ENCODE results near the gene ZNF536. TPM values are rescaled to one million over a fixed set of nuclear protein-coding genes. Genes with fewer than 3 reads are reported as not detected.

ZNF536 gene
- total and polyA plus RNA-seq, 2 of the 13 experiments (the other 11 are each of a cell fraction or from before 2014, with no cell fraction given) = not detected

DNA sequence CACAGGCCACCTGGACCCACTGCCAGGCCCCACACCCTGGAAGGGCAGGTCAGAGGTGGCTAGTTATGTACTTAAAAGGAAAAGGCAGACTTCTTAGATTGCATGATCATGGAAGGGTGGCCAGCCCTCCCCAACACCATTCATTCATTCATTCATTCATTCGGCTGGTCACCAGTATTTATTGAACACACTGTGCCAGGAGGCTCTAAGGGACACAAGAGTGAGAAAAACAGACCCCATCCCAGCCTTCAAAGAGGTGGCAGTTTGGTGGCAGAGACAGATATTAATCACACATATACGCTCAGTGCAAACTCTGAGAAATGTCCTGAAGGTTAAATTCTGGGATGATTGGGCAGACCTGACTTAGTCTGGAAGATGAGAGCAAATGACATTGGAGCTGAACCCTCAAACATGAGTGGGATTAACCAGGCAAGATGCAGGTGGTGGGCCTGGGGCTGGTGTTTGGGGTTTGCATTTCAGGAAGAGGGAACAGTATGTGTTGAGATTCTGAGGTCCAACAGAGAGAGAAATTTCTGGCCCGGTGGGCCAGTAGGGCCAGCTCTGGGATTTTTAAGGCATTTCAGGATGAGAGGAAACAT is 147.5 kb downstream of the ZNF536 start:
- ATAC-seq = no peak
- no peak overlapping the region for H3K27ac ChIP-seq (ENCODE audit: extremely low read length, insufficient read depth, low read length)
- intact Hi-C loops (cut with micrococcal nuclease; ENCODE audit: unreplicated experiment) (no loop called here), in situ Hi-C loops (cut with HindIII; ENCODE audit: extremely low pct_ligation_motif_present, low pct_unique_long_range_greater_than_20kb) (no loop called here)
- no peaks in the 10 kb centered on the region for H3K9me3 ChIP-seq (ENCODE audit: low read length)
- H3K36me3 ChIP-seq (replicated peaks in 1 of 2; ENCODE audit: control insufficient read depth in 1 of 2, insufficient read depth in 2 of 2, low read length in 2 of 2) = no peaks in the 10 kb centered on the region
- no peak for DNase-seq (ENCODE audit: low spot score)
- H3K27me3 ChIP-seq (ENCODE audit: control insufficient read depth in 1 of 2, insufficient read depth in 2 of 2, low read length in 2 of 2) = peaks cover 0 to 8% of the 10 kb centered on the region in 2 experiments; a peak in 2 of 5 replicates
- H3K4me2 ChIP-seq (ENCODE audit: low read depth, low read length) = no peak overlapping the region
- no peaks in the 10 kb centered on the region for H3K4me1 ChIP-seq (ENCODE audit: insufficient read depth, low read length)
- WGBS (ENCODE audit: low lambda C conversion rate) = 29% methylated on average over 3 of the region's 3 CpGs
- CTCF ChIA-PET (ENCODE audit: low intra/inter-chr PET ratio, low total read pairs) = no interaction called here
- no peak for FAIRE-seq
- POLR2A ChIA-PET = no interaction called here
- H2AFZ ChIP-seq (ENCODE audit: low read length) = no peak overlapping the region
- H3K4me3 ChIP-seq (replicated peaks in 1 of 3; ENCODE audit: insufficient read depth in 1 of 3, low read depth in 2 of 3, low read length in 3 of 3) = no peak overlapping the region
- no TSS peak for BruUV-seq (replicated peaks)
- TF ChIP-seq ZNF20 (CRISPR knock-in tag; IDR thresholded peaks at IDR 0.05) = no peak
- H3K9ac ChIP-seq (ENCODE audit: insufficient read depth, low read depth, low read length) = no peak overlapping the region
- H4K20me1 ChIP-seq (ENCODE audit: insufficient read depth, low read length) = no peaks in the 10 kb centered on the region
- H3K79me2 ChIP-seq (ENCODE audit: insufficient read depth, low read length) = no peaks in the 10 kb centered on the region

DNA sequence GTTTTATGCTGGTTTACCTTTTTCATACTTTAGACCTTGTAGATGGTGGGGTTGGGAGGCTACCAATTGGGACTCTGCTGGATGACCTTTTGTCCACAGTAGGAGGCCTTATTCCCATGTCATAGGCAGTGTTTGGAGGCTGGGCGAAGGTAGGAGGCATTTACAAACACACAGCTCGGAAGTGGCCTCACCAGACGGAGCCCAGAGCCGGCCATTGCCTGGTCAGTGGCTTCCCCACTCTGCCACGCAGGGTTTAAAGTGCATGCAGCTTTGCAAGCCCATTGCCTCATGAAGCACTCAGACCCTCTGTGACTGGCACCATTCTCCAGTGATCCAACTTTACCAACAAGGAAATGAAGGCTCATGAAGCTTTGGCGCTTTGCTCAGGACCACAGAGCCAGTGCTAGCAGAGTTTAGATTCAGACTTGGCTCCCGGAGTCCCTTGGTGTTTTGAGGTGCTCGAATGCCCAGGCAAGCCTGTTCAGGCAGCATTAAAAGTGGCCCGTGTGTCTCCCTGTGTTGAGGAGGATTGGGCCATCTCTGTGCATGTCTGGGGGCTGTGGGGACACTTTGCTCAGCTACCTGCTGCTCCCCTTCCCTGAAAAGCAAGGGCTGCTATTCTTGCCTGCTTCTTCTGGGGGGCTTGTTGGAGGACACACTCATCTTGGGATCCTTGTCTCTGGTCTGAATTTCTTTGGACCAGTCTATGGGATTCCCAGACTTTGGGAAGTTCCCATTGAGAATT is 148.7 kb downstream of the ZNF536 start:
- ChIA-PET POLR2A (no interaction called here), CTCF (ENCODE audit: low intra/inter-chr PET ratio, low total read pairs) (no interaction called here)
- FAIRE-seq (no peak), ATAC-seq (no peak), DNase-seq (ENCODE audit: low spot score) (no peak)
- in situ Hi-C loops (cut with HindIII; ENCODE audit: extremely low pct_ligation_motif_present, low pct_unique_long_range_greater_than_20kb) = no loop called here
- Histone ChIP-seq H3K27ac (ENCODE audit: extremely low read length, insufficient read depth, low read length) (no peak overlapping the region), H3K4me1 (ENCODE audit: insufficient read depth, low read length) (no peaks in the 10 kb centered on the region), H3K9me3 (ENCODE audit: low read length) (no peaks in the 10 kb centered on the region), H3K9ac (ENCODE audit: insufficient read depth, low read depth, low read length) (no peak overlapping the region), H3K36me3 (replicated peaks in 1 of 2; ENCODE audit: control insufficient read depth in 1 of 2, insufficient read depth in 2 of 2, low read length in 2 of 2) (no peaks in the 10 kb centered on the region), H3K4me3 (replicated peaks in 1 of 3; ENCODE audit: insufficient read depth in 1 of 3, low read depth in 2 of 3, low read length in 3 of 3) (no peak overlapping the region), H3K4me2 (ENCODE audit: low read depth, low read length) (no peak overlapping the region), H4K20me1 (ENCODE audit: insufficient read depth, low read length) (no peaks in the 10 kb centered on the region), H3K79me2 (ENCODE audit: insufficient read depth, low read length) (no peaks in the 10 kb centered on the region), H3K27me3 (ENCODE audit: control insufficient read depth in 1 of 2, insufficient read depth in 2 of 2, low read length in 2 of 2) (peaks cover 0 to 8% of the 10 kb centered on the region in 2 experiments; a peak in 3 of 5 replicates), H2AFZ (ENCODE audit: low read length) (no peak overlapping the region)
- BruUV-seq (replicated peaks) = no TSS peak
- WGBS (ENCODE audit: low lambda C conversion rate) = 0% methylated on average over 2 of the region's 9 CpGs
- intact Hi-C loops (cut with micrococcal nuclease; ENCODE audit: unreplicated experiment) = no loop called here
- TF ChIP-seq, protein P1, sequence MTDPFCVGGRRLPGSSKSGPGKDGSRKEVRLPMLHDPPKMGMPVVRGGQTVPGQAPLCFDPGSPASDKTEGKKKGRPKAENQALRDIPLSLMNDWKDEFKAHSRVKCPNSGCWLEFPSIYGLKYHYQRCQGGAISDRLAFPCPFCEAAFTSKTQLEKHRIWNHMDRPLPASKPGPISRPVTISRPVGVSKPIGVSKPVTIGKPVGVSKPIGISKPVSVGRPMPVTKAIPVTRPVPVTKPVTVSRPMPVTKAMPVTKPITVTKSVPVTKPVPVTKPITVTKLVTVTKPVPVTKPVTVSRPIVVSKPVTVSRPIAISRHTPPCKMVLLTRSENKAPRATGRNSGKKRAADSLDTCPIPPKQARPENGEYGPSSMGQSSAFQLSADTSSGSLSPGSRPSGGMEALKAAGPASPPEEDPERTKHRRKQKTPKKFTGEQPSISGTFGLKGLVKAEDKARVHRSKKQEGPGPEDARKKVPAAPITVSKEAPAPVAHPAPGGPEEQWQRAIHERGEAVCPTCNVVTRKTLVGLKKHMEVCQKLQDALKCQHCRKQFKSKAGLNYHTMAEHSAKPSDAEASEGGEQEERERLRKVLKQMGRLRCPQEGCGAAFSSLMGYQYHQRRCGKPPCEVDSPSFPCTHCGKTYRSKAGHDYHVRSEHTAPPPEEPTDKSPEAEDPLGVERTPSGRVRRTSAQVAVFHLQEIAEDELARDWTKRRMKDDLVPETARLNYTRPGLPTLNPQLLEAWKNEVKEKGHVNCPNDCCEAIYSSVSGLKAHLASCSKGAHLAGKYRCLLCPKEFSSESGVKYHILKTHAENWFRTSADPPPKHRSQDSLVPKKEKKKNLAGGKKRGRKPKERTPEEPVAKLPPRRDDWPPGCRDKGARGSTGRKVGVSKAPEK (CRISPR knock-in tag; IDR thresholded peaks at IDR 0.05; ENCODE audit: borderline replicate concordance) = no peak
- TF ChIP-seq, protein P2, sequence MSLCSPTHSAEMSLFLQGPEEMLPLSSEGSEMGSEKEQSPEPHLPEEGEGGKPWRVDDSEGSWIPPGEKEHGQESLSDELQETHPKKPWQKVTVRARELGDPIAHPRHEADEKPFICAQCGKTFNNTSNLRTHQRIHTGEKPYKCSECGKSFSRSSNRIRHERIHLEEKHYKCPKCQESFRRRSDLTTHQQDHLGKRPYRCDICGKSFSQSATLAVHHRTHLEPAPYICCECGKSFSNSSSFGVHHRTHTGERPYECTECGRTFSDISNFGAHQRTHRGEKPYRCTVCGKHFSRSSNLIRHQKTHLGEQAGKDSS (CRISPR knock-in tag; IDR thresholded peaks at IDR 0.05; ENCODE audit: borderline replicate concordance, low read depth) = no peak
- TF ChIP-seq, protein P3, sequence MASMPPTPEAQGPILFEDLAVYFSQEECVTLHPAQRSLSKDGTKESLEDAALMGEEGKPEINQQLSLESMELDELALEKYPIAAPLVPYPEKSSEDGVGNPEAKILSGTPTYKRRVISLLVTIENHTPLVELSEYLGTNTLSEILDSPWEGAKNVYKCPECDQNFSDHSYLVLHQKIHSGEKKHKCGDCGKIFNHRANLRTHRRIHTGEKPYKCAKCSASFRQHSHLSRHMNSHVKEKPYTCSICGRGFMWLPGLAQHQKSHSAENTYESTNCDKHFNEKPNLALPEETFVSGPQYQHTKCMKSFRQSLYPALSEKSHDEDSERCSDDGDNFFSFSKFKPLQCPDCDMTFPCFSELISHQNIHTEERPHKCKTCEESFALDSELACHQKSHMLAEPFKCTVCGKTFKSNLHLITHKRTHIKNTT (CRISPR knock-in tag; IDR thresholded peaks at IDR 0.05) = no peak
- no peak for TF ChIP-seq RAD51 (IDR thresholded peaks at IDR 0.05; ENCODE audit: borderline replicate concordance)
- no peak for TF ChIP-seq CHCHD3 (CRISPR knock-in tag; IDR thresholded peaks at IDR 0.05)
- TF ChIP-seq ZNF598 (CRISPR knock-in tag; IDR thresholded peaks at IDR 0.05; ENCODE audit: borderline replicate concordance) = no peak
